Activated naive CD4-positive, alpha-beta T cell treated with anti-CD3 and anti-CD28 coated beads, Interleukin-2, amount 50 U/mL, for 72 hours (primary cell): ENCODE measurements around the gene GRAMD1C. TPM values are rescaled to one million over a fixed set of nuclear protein-coding genes. Genes with fewer than 3 reads are reported as not detected.

Source experiments
- ATAC-seq, 2 donors: fragments of 150-1000 bp; cut with Tn5 transposase; 2 replicates each; pipeline ENCODE4 v1.10.0; 2021; ENCODE audit warnings: mild to moderate bottlenecking in 2 of 2, moderate library complexity in 2 of 2
- DNase-seq, 2 donors: peaks; one replicate each; pipeline ENCODE4 v3.0.0; 2021 to 2022; ENCODE audit warnings: low spot score in 2 of 2
- H3K27ac Mint-ChIP-seq, 2 donors: one replicate each; pipeline ENCODE4 v1.8.0; 2022; ENCODE audit warnings: mild to moderate bottlenecking in 2 of 2, mixed read lengths in 2 of 2
- H3K36me3 Mint-ChIP-seq, 2 donors: one replicate each; pipeline ENCODE4 v1.8.0; 2022; ENCODE audit warnings: mixed read lengths in 2 of 2
- H3K9me3 Mint-ChIP-seq, 2 donors: one replicate each; pipeline ENCODE4 v1.8.0; 2022; ENCODE audit warnings: mixed read lengths in 2 of 2
- total RNA-seq, 2 donors: library from RNA; stranded (reverse); gene quantifications; one replicate each; pipeline ENCODE4 v1.2.3, GENCODE V29; 2022

The GRAMD1C gene
- total RNA-seq, 2 donors from 2014 or later: 0.48 to 2.1 TPM

- ATAC-seq (no peak), DNase-seq (no peak)
- no peak overlapping the region for H3K27ac Mint-ChIP-seq
- H3K9me3 Mint-ChIP-seq: no peaks in the 10 kb centered on the region
- no peaks in the 10 kb centered on the region for H3K36me3 Mint-ChIP-seq
These were observed 68.1 kb downstream of the GRAMD1C start for GRCh38 chr3:113906568-113907140.

GRCh38 chr3:113908133-113908532 lies 69.5 kb downstream of the GRAMD1C start:
- Mint-ChIP-seq H3K36me3 (no peaks in the 10 kb centered on the region), H3K9me3 (no peaks in the 10 kb centered on the region), H3K27ac (no peak overlapping the region)
- DNase-seq (no peak), ATAC-seq (no peak)

- Mint-ChIP-seq H3K36me3 (no peaks in the 10 kb centered on the region), H3K27ac (no peak overlapping the region), H3K9me3 (no peaks in the 10 kb centered on the region)
- ATAC-seq (no peak), DNase-seq (no peak)
These were observed 72.4 kb downstream of the GRAMD1C start for GRCh38 chr3:113910966-113911365.

- H3K36me3 Mint-ChIP-seq: no peaks in the 10 kb centered on the region
- H3K9me3 Mint-ChIP-seq: no peaks in the 10 kb centered on the region
- DNase-seq (peak in 1 of 2 donors; percentile 24), ATAC-seq (peak; percentile 96 to 97)
- H3K27ac Mint-ChIP-seq: peak overlapping the region in 1 of 2 donors; percentile 4
These were observed 74.1 kb downstream of the GRAMD1C start for GRCh38 chr3:113912552-113913236.

GRCh38 chr3:113914646-113915045 lies 76.1 kb downstream of the GRAMD1C start:
- DNase-seq (no peak), ATAC-seq (no peak)
- Mint-ChIP-seq H3K9me3 (no peaks in the 10 kb centered on the region), H3K36me3 (no peaks in the 10 kb centered on the region), H3K27ac (no peak overlapping the region)

- no peak for ATAC-seq
- Mint-ChIP-seq H3K27ac (no peak overlapping the region), H3K9me3 (peaks cover 14 to 22% of the 10 kb centered on the region in 2 donors), H3K36me3 (peaks cover 22 to 23% of the 10 kb centered on the region in 2 donors)
- DNase-seq: no peak
These were observed 89.0 kb downstream of the GRAMD1C start for GRCh38 chr3:113927556-113927955.

GRCh38 chr3:113946831-113947230 lies 108.2 kb downstream of the GRAMD1C start:
- H3K9me3 Mint-ChIP-seq: no peaks in the 10 kb centered on the region
- no peak overlapping the region for H3K27ac Mint-ChIP-seq
- ATAC-seq (no peak), DNase-seq (no peak)
- no peaks in the 10 kb centered on the region for H3K36me3 Mint-ChIP-seq

GRCh38 chr3:113947372-113948014 lies 108.9 kb downstream of the GRAMD1C start, which contains the start of gene ZDHHC23:
TSS of gene ZDHHC23 (plus strand) at chr3:113948013. CDS start at chr3:113948803, 790 bp downstream.
- ATAC-seq (peak; percentile 80 to 83), DNase-seq (peak; percentile 68 to 80)
- Mint-ChIP-seq H3K27ac (no peak within 1 kb of the TSS), H3K36me3 (peaks cover 0 to 5% of the 10 kb centered on the region in 2 donors), H3K9me3 (no peaks in the 10 kb centered on the region)

- Mint-ChIP-seq H3K36me3 (peaks cover 0 to 6% of the 10 kb centered on the region in 2 donors), H3K9me3 (no peaks in the 10 kb centered on the region), H3K27ac (no peak overlapping the region)
- ATAC-seq: peak; percentile 36 to 42
- peak; percentile 24 to 58 for DNase-seq
These were observed 109.7 kb downstream of the GRAMD1C start for GRCh38 chr3:113948015-113948917.

- no peak for DNase-seq
- Mint-ChIP-seq H3K9me3 (no peaks in the 10 kb centered on the region), H3K27ac (no peak overlapping the region), H3K36me3 (peaks cover 0 to 6% of the 10 kb centered on the region in 2 donors)
- no peak for ATAC-seq
These were observed 114.3 kb downstream of the GRAMD1C start for GRCh38 chr3:113952921-113953320.

- no peaks in the 10 kb centered on the region for H3K9me3 Mint-ChIP-seq
These were observed 115.1 kb downstream of the GRAMD1C start for GRCh38 chr3:113953677-113954076.

GRCh38 chr3:113954091-113954685 lies 115.6 kb downstream of the GRAMD1C start:
- Mint-ChIP-seq H3K9me3 (no peaks in the 10 kb centered on the region), H3K36me3 (peaks cover 0 to 6% of the 10 kb centered on the region in 2 donors), H3K27ac (no peak overlapping the region)
- DNase-seq (no peak), ATAC-seq (no peak)

More at GRCh38 chr3:113953677-113954076, 115.1 kb downstream of the GRAMD1C start:
- H3K27ac Mint-ChIP-seq: no peak overlapping the region
- H3K36me3 Mint-ChIP-seq: peaks cover 0 to 6% of the 10 kb centered on the region in 2 donors
- DNase-seq (no peak), ATAC-seq (no peak)

- H3K27ac Mint-ChIP-seq: no peak overlapping the region
- ATAC-seq (peak in 1 of 2 donors; percentile 70), DNase-seq (no peak)
- no peaks in the 10 kb centered on the region for H3K9me3 Mint-ChIP-seq
- peaks cover 0 to 6% of the 10 kb centered on the region in 2 donors for H3K36me3 Mint-ChIP-seq
These were observed 125.3 kb downstream of the GRAMD1C start for GRCh38 chr3:113963879-113964278.

- no peak overlapping the region for H3K27ac Mint-ChIP-seq
- DNase-seq: no peak
- no peaks in the 10 kb centered on the region for H3K9me3 Mint-ChIP-seq
- peaks cover 0 to 1% of the 10 kb centered on the region in 2 donors for H3K36me3 Mint-ChIP-seq
- no peak for ATAC-seq
These were observed 127.6 kb downstream of the GRAMD1C start for GRCh38 chr3:113966172-113966571.

GRCh38 chr3:113968986-113969385 lies 130.4 kb downstream of the GRAMD1C start:
- ATAC-seq (no peak), DNase-seq (no peak)
- H3K36me3 Mint-ChIP-seq: peaks cover 16 to 20% of the 10 kb centered on the region in 2 donors
- H3K9me3 Mint-ChIP-seq: peaks cover 10 to 20% of the 10 kb centered on the region in 2 donors
- H3K27ac Mint-ChIP-seq: no peak overlapping the region

GRCh38 chr3:113977822-113978221 lies 139.2 kb downstream of the GRAMD1C start:
- ATAC-seq (no peak), DNase-seq (no peak)
- H3K36me3 Mint-ChIP-seq: peaks cover 20 to 35% of the 10 kb centered on the region in 2 donors

More at GRCh38 chr3:113977822-113978221, 139.2 kb downstream of the GRAMD1C start:
- Mint-ChIP-seq H3K27ac (no peak overlapping the region), H3K9me3 (peaks cover 10 to 15% of the 10 kb centered on the region in 2 donors)
